HL-60/S4 (cell line): ENCODE data around the gene PNCK.

Experiments used
- in situ Hi-C: fragments of 300-500 bp; cut with MboI; formaldehyde crosslinking; loops from 2 replicates; pipeline ENCODE4 v1.14.3; 2022; ENCODE audit warnings: low sequenced_read_pairs

Gene PNCK

DNA sequence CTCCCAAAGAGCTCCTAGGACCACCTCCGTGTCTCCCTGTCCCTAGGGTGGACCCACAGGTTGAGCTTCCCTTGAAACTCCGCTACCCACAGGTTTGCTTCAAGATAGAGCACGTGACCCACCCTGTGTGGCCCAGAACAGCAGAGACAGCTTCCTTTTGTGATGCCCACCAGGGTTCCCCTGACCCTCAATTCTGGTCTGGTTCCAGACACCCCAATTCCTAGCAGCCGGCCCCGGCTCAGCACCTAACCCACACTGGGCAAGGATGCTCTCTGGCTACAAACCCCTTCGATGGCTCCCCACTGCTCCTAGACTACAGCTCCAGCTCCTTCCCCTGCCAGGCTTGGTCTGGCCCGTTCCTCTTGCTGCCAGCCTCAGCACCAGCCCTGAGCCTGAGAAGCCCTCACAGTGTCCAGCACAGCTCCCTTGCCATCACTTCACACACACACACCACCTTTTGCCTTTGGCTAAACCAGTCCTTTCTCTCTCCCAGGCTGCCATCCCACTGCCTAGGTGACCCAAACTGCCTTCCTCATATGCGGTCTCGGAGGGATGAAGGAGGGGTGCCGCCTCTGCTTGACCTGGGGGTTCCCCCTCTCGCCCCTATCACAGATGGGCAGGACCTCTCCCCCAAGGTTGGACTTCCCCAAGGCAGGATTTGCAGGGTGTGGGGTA, 6.2 kb downstream of the PNCK start:
- in situ Hi-C loops, result loop anchor here (25.0 kb wide), 1 partner anchor 705 kb away; no protein-coding TSS in a partner anchor

GRCh38 chrX:153665726-153666306, 7.8 kb downstream of the PNCK start:
- in situ Hi-C loops, result loop anchor here (25.0 kb wide), 1 partner anchor 704 kb away; no protein-coding TSS in a partner anchor

DNA sequence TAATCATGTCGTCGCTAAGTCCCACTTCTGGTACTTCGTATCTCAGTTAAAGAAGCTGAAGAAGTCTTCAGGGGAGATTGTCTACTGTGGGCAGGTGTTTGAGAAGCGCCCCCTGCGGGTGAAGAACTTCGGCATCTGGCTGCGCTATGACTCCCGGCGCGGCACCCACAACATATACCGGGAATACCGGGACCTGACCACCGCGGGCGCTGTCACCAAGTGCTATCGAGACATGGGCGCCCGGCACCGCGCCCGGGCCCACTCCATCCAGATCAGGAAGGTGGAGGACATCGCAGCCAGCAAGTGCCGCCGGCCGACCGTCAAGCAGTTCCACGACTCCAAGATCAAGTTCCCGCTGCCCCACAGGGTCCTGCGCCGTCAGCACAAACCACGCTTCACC, 11.3 kb downstream of the PNCK start:
- in situ Hi-C loops, result loop anchor here (25.0 kb wide), 1 partner anchor 700 kb away; no protein-coding TSS in a partner anchor

- in situ Hi-C loops, result loop anchor here (25.0 kb wide), 1 partner anchor 697 kb away; no protein-coding TSS in a partner anchor
These were observed 14.3 kb downstream of the PNCK start for GRCh38 chrX:153659268-153659667.

DNA sequence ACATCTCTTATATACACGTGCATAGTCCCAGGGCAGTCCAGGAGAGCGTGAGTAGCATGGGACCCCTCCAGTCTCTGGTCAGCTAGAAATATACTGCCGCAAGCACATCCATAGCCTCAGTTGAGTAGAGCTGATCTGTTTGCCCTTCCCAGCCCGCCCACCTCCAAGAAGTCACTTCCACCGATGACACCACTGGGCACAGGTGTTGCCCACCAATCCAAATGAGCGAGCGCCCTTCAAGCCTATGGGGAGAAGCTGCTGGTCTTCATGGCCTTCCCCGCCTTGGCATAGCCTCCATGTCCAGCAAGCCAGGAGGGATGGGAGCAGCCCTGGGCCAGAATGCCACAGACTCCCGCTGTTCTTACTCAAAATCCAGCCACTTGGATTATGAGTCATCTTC, 16.5 kb downstream of the PNCK start:
- in situ Hi-C loops, result loop anchor here (25.0 kb wide), 1 partner anchor 695 kb away; no protein-coding TSS in a partner anchor

- in situ Hi-C loops, result loop anchor here (25.0 kb wide), 1 partner anchor 691 kb away; no protein-coding TSS in a partner anchor
These were observed 20.1 kb downstream of the PNCK start for GRCh38 chrX:153653556-153653955.

DNA sequence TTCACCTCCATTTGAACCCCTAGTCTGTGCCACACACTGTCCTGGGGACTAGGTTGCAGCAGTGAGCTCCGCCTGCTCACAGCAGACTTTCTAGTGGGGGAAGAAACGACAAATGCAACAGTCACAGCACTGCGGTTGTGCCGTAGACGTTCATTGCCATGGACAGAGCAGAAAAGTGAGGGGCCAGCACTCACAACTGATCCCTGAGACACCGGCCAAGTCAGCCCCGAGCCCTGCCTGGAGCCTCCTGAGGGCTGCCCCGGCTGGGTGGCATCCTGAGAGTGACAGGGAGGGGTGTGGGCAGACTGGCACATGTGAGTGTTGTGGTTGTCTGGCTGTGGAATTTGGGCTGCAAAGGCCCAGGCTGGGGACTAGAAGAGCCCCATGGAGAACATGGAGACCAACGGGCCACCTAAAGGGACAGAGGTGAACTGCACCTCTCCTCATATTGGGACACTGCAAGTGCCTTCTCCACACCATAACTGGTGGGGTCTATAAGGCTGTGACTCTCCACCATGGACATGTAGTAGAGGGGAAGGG, 22.0 kb downstream of the PNCK start:
- in situ Hi-C loops, result loop anchor here (25.0 kb wide), 1 partner anchor 689 kb away; no protein-coding TSS in a partner anchor

DNA sequence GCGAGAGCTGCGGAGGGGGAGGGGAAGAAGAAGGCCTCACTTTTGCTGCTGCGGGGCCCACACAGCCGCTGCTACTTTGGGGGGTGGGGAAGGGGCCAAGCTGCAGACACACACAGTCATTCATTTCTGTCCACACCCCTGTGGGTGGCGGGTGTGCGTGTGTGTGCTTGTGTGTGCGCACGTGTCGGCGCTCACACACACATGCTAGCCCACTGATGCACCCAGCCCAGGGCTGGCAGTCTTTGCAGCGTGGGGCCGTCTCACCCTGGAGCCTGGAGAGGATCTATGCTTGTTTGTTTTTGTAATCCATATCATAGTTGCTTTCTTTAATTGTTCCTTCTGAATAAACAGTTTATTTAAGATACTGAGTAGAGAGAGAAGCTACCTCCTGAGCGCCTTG, 22.7 kb downstream of the PNCK start:
- in situ Hi-C loops, result loop anchor here (25.0 kb wide), 1 partner anchor 689 kb away; no protein-coding TSS in a partner anchor

- in situ Hi-C loops, result loop anchor here (5.0 to 25.0 kb wide), 2 partner anchors 98 to 688 kb away; no protein-coding TSS in a partner anchor
These were observed 23.5 kb downstream of the PNCK start for GRCh38 chrX:153649915-153650782.

DNA sequence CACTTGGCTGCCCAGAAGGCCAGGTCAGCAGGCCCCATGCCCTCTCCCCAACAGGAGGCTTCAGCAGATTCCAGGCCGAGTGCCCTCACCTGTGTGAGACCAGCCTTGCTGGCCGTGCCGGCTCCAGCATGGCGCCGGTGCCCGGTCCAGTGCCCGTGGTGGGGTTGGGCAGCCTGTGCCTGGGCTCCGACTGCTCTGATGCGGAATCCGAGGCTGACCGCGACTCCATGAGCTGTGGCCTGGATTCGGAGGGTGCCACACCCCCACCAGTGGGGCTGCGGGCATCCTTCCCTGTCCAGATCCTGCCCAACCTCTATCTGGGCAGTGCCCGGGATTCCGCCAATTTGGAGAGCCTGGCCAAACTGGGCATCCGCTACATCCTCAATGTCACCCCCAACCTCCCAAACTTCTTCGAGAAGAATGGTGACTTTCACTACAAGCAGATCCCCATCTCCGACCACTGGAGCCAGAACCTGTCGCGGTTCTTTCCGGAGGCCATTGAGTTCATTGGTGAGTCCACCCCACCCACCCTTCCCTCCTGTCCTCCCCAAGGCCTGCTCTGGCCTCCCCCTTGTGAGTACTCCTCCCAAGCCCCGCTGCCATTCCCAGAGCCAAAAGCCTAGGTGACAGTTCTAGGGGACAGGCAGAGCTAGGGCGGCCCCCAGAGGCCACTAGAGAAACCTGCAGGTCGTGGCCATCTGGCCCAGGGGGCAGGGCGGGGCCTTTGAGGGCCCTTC, 24.3 kb downstream of the PNCK start:
- in situ Hi-C loops, result loop anchor here (5.0 kb wide), 1 partner anchor 97 kb away; no protein-coding TSS in a partner anchor

DNA sequence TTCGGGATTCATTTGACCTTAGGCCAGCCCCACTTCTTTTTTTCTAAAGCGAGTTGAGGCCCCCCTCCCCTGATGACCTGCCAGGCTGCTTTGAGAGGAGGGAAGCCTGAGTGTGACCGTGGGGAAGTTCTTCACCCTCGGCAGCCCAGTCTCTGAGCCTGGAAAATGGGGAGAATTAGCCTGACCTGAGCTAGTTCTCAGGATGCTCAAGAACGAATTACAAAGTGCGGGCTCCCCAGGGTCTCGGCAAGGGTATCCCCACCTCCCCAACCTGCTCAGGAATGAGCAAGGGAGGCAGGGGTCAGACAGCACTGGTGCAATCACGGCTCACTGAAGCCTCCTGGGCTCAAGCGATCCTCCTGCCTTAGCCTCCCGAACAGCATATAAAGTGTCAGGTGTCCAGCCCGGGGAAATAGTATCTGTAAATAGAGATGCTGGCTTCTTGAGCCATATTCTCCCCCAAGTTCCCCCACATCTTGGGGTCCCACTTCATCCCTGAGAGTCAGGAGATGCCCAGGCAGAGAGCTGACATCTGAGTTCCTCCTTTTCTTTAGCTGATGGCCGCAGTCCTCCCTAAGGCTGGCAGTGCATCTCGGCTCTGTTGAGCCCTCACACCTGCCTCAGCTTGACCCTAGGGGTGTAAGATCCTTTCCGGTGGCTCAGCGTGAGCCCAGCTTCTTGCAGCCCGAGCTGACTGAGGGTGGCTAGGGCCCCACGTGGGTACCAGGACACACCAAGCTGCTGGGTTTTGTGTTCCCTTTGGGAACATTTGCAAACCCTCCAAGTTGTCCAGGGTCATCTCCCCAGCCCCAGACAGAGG, 25.0 kb downstream of the PNCK start:
- in situ Hi-C loops, result loop anchor here (5.0 kb wide), 1 partner anchor 96 kb away; no protein-coding TSS in a partner anchor

DNA sequence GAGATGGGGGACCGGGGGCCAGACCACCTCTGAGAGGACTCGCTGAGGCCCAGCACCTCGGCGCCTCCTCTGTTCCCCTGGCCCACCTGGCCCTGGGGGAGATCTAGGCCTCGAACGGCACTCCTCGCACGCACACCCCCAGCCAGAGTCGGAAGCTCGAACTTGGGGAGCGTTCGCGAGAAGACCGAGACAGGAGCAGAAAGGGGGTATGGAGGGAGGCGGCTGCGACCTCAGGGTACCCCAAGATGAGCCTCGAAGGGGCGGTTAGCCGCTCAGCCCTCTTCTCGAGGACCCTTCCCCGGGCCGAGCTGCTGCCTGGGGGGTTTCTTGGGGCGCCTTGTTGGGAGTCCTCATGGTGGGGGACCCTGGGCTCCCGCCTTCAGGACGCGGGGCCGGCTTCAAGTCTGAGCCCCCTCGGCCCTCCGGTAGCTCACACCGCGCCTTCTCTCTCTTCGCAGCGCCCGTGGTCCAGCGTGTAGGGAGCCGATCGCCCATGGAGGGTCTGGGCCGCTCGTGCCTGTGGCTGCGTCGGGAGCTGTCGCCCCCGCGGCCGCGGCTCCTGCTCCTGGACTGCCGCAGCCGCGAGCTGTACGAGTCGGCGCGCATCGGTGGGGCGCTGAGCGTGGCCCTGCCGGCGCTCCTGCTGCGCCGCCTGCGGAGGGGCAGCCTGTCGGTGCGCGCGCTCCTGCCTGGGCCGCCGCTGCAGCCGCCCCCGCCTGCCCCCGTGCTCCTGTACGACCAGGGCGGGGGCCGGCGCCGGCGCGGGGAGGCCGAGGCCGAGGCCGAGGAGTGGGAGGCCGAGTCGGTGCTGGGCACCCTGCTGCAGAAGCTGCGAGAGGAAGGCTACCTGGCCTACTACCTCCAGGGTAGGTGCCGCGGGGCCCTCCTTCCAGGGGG, 25.9 kb downstream of the PNCK start:
- in situ Hi-C loops, result loop anchor here (5.0 kb wide), 1 partner anchor 95 kb away; no protein-coding TSS in a partner anchor

GRCh38 chrX:153646620-153647373, 26.8 kb downstream of the PNCK start, which contains the start of gene DUSP9:
DUSP9 (plus strand) TSS chrX:153647203; CDS start chrX:153647954, 751 bp downstream.
- in situ Hi-C loops, result loop anchor here (5.0 kb wide), 1 partner anchor 94 kb away; no protein-coding TSS in a partner anchor

DNA sequence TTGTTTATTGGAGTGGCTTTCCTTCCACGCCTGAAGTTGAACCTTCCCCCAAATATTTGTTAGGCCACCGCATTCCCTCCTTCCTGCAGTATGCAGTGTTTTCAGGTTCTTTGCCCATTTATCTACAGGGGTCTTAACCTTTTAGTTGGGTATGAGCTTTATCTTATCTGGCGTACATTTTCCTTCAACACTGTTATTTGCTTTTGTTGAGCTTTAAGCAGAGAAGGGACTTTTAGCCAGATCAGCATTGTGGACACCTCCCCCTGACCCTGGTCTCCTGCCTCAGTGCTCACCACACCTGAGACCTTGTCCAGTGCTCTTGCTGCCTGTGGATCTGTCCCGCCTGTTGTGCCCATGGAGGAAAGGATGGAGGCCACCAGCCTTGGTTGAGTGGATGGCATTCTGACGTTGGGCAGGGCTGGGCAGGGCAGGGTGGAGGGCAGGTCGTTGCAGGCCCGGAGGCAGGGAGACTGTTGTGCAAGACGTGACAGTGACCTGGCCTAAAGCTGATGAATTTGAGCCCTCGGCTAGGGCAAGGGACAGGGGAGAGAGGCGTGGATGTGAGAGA, 27.6 kb downstream of the PNCK start:
- in situ Hi-C loops, result loop anchor here (5.0 kb wide), 1 partner anchor 94 kb away; no protein-coding TSS in a partner anchor

GRCh38 chrX:153645151-153645550, 28.5 kb downstream of the PNCK start:
- in situ Hi-C loops, result loop anchor here (5.0 kb wide), 1 partner anchor 93 kb away; no protein-coding TSS in a partner anchor

GRCh38 chrX:153644356-153645125, 29.1 kb downstream of the PNCK start:
- in situ Hi-C loops, result loop anchor here (5.0 kb wide), 1 partner anchor 92 kb away; no protein-coding TSS in a partner anchor
